GM15510 (cell line): ENCODE results near the gene UBE4A.

Source experiments
- POLR2A ChIP-seq: IDR thresholded peaks from 3 replicates; pipeline ENCODE4 v1.6.1; 2011; ENCODE audit warnings: borderline replicate concordance; ENCODE audit not compliant: insufficient read length; ENCODE audit errors: extremely low read depth

UBE4A gene

GRCh38 chr11:118359295-118359958 lies at the start of gene UBE4A:
TSS of gene UBE4A (plus strand) at chr11:118359600. CDS start at chr11:118365081, 5,481 bp downstream.
- TF ChIP-seq POLR2A, result peak; percentile 96

- no peak for TF ChIP-seq POLR2A
These were observed 49.1 kb upstream of the UBE4A start for GRCh38 chr11:118310271-118310670.

- no peak for TF ChIP-seq POLR2A
These were observed 48.5 kb upstream of the UBE4A start for GRCh38 chr11:118310781-118311485.

GRCh38 chr11:118311518-118311917 lies 47.9 kb upstream of the UBE4A start:
- TF ChIP-seq POLR2A, result no peak

GRCh38 chr11:118312328-118312727 lies 47.1 kb upstream of the UBE4A start:
- no peak for TF ChIP-seq POLR2A

- TF ChIP-seq POLR2A, result no peak
These were observed 46.2 kb upstream of the UBE4A start for GRCh38 chr11:118313242-118313641.

- TF ChIP-seq POLR2A, result no peak
These were observed 44.4 kb upstream of the UBE4A start for GRCh38 chr11:118314988-118315411.

- no peak for TF ChIP-seq POLR2A
These were observed 41.3 kb upstream of the UBE4A start for GRCh38 chr11:118318124-118318523.

GRCh38 chr11:118318581-118319336 lies 40.6 kb upstream of the UBE4A start:
- TF ChIP-seq POLR2A, result no peak

- TF ChIP-seq POLR2A, result no peak
These were observed 40.1 kb upstream of the UBE4A start for GRCh38 chr11:118319337-118319707.

- no peak for TF ChIP-seq POLR2A
These were observed 38.9 kb upstream of the UBE4A start for GRCh38 chr11:118320515-118320914.

- TF ChIP-seq POLR2A, result no peak
These were observed 37.9 kb upstream of the UBE4A start for GRCh38 chr11:118321386-118322082.

GRCh38 chr11:118322721-118323120 lies 36.7 kb upstream of the UBE4A start:
- TF ChIP-seq POLR2A, result no peak

GRCh38 chr11:118325283-118325682 lies 34.1 kb upstream of the UBE4A start:
- TF ChIP-seq POLR2A, result no peak

- TF ChIP-seq POLR2A, result no peak
These were observed 30.7 kb upstream of the UBE4A start for GRCh38 chr11:118328745-118329144.
